Thoracic aorta endothelial cell (primary cell): ENCODE data around the gene ZNF205. TPM values are rescaled to one million over a fixed set of nuclear protein-coding genes. Genes with fewer than 3 reads are reported as not detected.

Experiments
- small RNA-seq: library from RNA; depleted of rRNA; stranded (forward); fragments of <200 nt; gene quantifications from one replicate; pipeline ENCODE3, GENCODE V24; 2012
- total RNA-seq: library from RNA; depleted of rRNA; stranded (reverse); fragments of >200 nt; gene quantifications from 2 replicates; pipeline ENCODE4 v1.2.3, GENCODE V29; 2012

ZNF205 gene
- total RNA-seq, result 12.0 and 20.7 TPM in 2 replicates

DNA sequence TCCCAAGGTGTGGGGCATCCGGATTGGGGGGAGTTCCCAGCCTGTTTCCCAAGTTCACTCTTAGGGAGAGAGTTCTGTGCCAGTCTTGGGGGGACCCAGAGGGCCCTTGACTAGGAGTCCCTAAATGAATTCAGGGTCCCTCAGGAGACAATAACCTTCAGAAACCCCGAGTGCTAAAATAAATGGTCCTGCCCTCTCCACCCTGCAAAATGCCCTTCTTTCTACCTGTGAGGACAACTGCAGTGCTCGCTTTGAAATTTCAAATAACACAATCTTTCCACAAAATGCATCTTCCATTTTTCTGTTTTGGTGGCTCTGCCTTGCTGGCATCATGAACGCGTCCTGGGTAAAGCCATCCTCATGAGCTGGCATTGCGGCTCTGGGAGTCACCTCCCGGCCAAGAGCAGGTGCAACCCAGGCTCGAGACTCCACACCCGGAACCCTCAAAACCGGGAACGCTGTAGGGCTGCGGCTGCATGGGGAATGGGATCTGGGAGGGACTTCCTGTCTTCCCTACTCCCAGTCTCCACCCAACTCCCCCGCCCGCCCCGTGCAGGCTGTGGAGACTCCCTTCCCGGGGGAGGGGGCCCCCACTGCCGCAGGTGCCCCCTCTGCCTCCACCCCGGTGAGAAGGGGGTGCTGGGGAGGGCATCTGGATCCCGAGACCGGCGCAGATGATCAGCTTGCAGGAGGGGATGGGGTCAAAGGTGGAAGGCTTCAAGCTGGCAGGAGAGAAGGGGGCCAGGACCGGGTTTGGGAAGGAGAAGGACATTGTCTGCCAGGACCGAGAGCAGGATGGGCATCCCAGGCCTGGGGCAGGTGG, at the start of gene ZNF205:
ZNF205 (plus strand) TSS at position 529 of the 823 bp plus-strand sequence. CDS start 845 bp downstream, outside the sequence.

GRCh38 chr16:3065069-3065741, 47.2 kb upstream of the ZNF205 start, which contains the start of gene IL32:
IL32 (plus strand) TSS chr16:3065640; CDS start chr16:3065812, 172 bp downstream.

GRCh38 chr16:3098459-3099394, 13.7 kb upstream of the ZNF205 start, which contains the start of gene ZSCAN10:
ZSCAN10 (minus strand) TSS chr16:3099294; CDS start chr16:3092937, 6,357 bp downstream.

GRCh38 chr16:3134338-3135125, 22.1 kb downstream of the ZNF205 start, which contains the start of gene ZNF213:
ZNF213 (plus strand) TSS chr16:3135029; CDS start chr16:3137281, 2,252 bp downstream.

Small RNAs within 50 kb of the gene (small RNA-seq; reads per million reads assigned to genes)
- 0.49 reads per million for gene RNU1-22P

Other genes starting within 250 kb of the ZNF205 start
- 25.1 and 34.0 TPM in 2 replicates for gene FLYWCH2, start 229.4 kb upstream of the ZNF205 start, total RNA-seq
- 27.5 and 35.5 TPM in 2 replicates for gene FLYWCH1, start 200.7 kb upstream of the ZNF205 start, total RNA-seq
- not detected in 2 replicates for gene KREMEN2, start 148.3 kb upstream of the ZNF205 start, total RNA-seq
- 10.9 and 18.4 TPM in 2 replicates for gene PAQR4, start 143.2 kb upstream of the ZNF205 start, total RNA-seq
- gene PKMYT1, start 132.1 kb upstream of the ZNF205 start, total RNA-seq, result 15.2 and 27.6 TPM in 2 replicates
- not detected in 2 replicates for gene CLDN9, start 99.7 kb upstream of the ZNF205 start, total RNA-seq
- not detected in 2 replicates for gene CLDN6, start 94.4 kb upstream of the ZNF205 start, total RNA-seq
- 62.6 and 76.2 TPM in 2 replicates for gene TNFRSF12A, start 92.2 kb upstream of the ZNF205 start, total RNA-seq
- 7.4 and 9.3 TPM in 2 replicates for gene HCFC1R1, start 88.6 kb upstream of the ZNF205 start, total RNA-seq
- gene THOC6, start 88.6 kb upstream of the ZNF205 start, total RNA-seq, result 19.1 and 27.9 TPM in 2 replicates
- gene BICDL2, start 75.6 kb upstream of the ZNF205 start, total RNA-seq, result not detected in 2 replicates
- under 0.01 and 0.07 TPM in 2 replicates for gene MMP25, start 66.0 kb upstream of the ZNF205 start, total RNA-seq
- 45.9 and 55.4 TPM in 2 replicates for gene IL32, start 46.9 kb upstream of the ZNF205 start, total RNA-seq
- not detected in 2 replicates for gene ZSCAN10, start 13.3 kb upstream of the ZNF205 start, total RNA-seq
- gene ZNF213, start 22.4 kb downstream of the ZNF205 start, total RNA-seq, result 6.2 and 6.6 TPM in 2 replicates
- gene OR1F1, start 75.6 kb downstream of the ZNF205 start, total RNA-seq, result 0.14 TPM in 1 of 2 replicates, not detected in the other
- 11.2 and 14.1 TPM in 2 replicates for gene ZNF200, start 122.6 kb downstream of the ZNF205 start, total RNA-seq
- gene MEFV, start 144.0 kb downstream of the ZNF205 start, total RNA-seq, result under 0.01 TPM in 1 of 2 replicates, not detected in the other
- gene ZNF263, start 170.9 kb downstream of the ZNF205 start, total RNA-seq, result 34.4 and 35.0 TPM in 2 replicates
- 3.6 and 7.0 TPM in 2 replicates for gene TIGD7, start 192.8 kb downstream of the ZNF205 start, total RNA-seq
- 28.8 and 32.0 TPM in 2 replicates for gene ZNF75A, start 192.9 kb downstream of the ZNF205 start, total RNA-seq
- gene OR2C1, start 243.3 kb downstream of the ZNF205 start, total RNA-seq, result not detected in 2 replicates